ENCODE results near the gene THAP4.

DNA sequence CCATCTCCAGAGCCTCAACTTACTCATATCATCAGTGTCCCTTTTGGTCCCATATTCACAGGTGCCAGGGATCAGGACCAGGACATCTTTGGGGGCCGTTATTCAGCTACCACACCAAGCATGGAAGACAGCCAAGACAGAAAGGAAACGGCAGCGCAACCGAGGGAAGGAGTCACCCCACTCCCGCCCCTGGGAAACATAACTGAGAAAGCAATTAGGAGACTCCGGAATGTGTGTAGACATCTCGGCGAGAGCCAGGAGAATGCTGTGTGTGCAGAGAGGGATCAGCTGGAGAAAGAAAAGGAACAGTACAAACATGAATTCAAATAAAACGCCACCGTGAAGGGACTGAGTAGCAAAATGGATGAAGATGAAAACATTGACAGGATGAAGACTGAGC lies 91.9 kb downstream of the THAP4 start:
- TF ChIP-seq, protein P1, sequence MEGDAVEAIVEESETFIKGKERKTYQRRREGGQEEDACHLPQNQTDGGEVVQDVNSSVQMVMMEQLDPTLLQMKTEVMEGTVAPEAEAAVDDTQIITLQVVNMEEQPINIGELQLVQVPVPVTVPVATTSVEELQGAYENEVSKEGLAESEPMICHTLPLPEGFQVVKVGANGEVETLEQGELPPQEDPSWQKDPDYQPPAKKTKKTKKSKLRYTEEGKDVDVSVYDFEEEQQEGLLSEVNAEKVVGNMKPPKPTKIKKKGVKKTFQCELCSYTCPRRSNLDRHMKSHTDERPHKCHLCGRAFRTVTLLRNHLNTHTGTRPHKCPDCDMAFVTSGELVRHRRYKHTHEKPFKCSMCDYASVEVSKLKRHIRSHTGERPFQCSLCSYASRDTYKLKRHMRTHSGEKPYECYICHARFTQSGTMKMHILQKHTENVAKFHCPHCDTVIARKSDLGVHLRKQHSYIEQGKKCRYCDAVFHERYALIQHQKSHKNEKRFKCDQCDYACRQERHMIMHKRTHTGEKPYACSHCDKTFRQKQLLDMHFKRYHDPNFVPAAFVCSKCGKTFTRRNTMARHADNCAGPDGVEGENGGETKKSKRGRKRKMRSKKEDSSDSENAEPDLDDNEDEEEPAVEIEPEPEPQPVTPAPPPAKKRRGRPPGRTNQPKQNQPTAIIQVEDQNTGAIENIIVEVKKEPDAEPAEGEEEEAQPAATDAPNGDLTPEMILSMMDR (IDR thresholded peaks at IDR 0.05; ENCODE audit: low read depth, low read length): no peak
- TF ChIP-seq POLR2A (IDR thresholded peaks at IDR 0.05; ENCODE audit: extremely low read depth, insufficient read length): no peak
- TF ChIP-seq, protein P2, sequence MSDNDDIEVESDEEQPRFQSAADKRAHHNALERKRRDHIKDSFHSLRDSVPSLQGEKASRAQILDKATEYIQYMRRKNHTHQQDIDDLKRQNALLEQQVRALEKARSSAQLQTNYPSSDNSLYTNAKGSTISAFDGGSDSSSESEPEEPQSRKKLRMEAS (IDR thresholded peaks at IDR 0.05; ENCODE audit: low read depth, low read length): no peak

Data from NB4 (cell line).